Osteoblast (primary cell): ENCODE measurements around the gene AHNAK2. TPM values are rescaled to one million over a fixed set of nuclear protein-coding genes. Genes with fewer than 3 reads are reported as not detected.
"Not testable (repeated sequence)": the region's sequence is repeated elsewhere in the genome, so short reads cannot be mapped to it uniquely, and the experiment has no call there.

Experiments used
- DNase-seq: peaks from one replicate; pipeline ENCODE4 v3.0.0; 2011; ENCODE audit warnings: low spot score, mixed read lengths; ENCODE audit not compliant: insufficient read length; ENCODE audit errors: missing footprints
- H2AFZ ChIP-seq: 2 replicates; pipeline ENCODE4 v1.6.0; 2011; ENCODE audit warnings: mild to moderate bottlenecking, low read length
- H3K27ac ChIP-seq: 2 replicates; pipeline ENCODE4 v1.5.1; 2011; ENCODE audit warnings: mild to moderate bottlenecking, low read depth, low read length, moderate library complexity
- H3K27me3 ChIP-seq: 2 replicates; pipeline ENCODE4 v1.6.0; 2012; ENCODE audit warnings: mild to moderate bottlenecking, control low read depth, inconsistent platforms, low read length, moderate library complexity; ENCODE audit not compliant: insufficient read depth
- H3K36me3 ChIP-seq: 2 replicates; pipeline ENCODE4 v1.5.1; 2011; ENCODE audit warnings: mild to moderate bottlenecking, low read length, control low read depth, moderate library complexity; ENCODE audit not compliant: insufficient read depth
- H3K4me1 ChIP-seq: 2 replicates; pipeline ENCODE4 v1.5.1; 2011; ENCODE audit warnings: mild to moderate bottlenecking, low read length, control low read depth, moderate library complexity; ENCODE audit not compliant: insufficient read depth
- H3K4me2 ChIP-seq: 2 replicates; pipeline ENCODE4 v1.6.0; 2011; ENCODE audit warnings: mild to moderate bottlenecking, low read length; ENCODE audit not compliant: insufficient read depth
- H3K4me3 ChIP-seq: fragments of 200-600 bp; sonication (generic); 3 replicates; pipeline ENCODE4 v1.5.1; 2012; ENCODE audit warnings: mild to moderate bottlenecking, low read length, inconsistent platforms; ENCODE audit not compliant: insufficient read depth
- H3K79me2 ChIP-seq: 2 replicates; pipeline ENCODE4 v1.6.0; 2012; ENCODE audit warnings: mild to moderate bottlenecking, low read length, control low read depth, inconsistent platforms; ENCODE audit not compliant: insufficient read depth
- H3K9me3 ChIP-seq: 2 replicates; pipeline ENCODE4 v1.5.1; 2011; ENCODE audit warnings: low read depth, low read length, control low read depth
- H4K20me1 ChIP-seq: 2 replicates; pipeline ENCODE4 v1.6.0; 2012; ENCODE audit warnings: mild to moderate bottlenecking, low read length, control low read depth; ENCODE audit not compliant: insufficient read depth
- CTCF ChIP-seq: IDR thresholded peaks from 2 replicates; pipeline ENCODE4 v1.5.1; 2011; ENCODE audit warnings: mild to moderate bottlenecking, low read depth, low read length, moderate library complexity; ENCODE audit errors: extremely low read depth
- total RNA-seq: library from RNA; depleted of rRNA; stranded (reverse); fragments of >200 nt; gene quantifications from 2 replicates; pipeline ENCODE4 v1.2.3, GENCODE V29; 2012

The AHNAK2 gene
- total RNA-seq, 1 donor: 30.8 TPM

GRCh38 chr14:104923640-104924420 lies 54.3 kb downstream of the AHNAK2 start:
- Histone ChIP-seq H3K36me3 (no peaks in the 10 kb centered on the region), H3K4me3 (no peak overlapping the region), H4K20me1 (no peaks in the 10 kb centered on the region), H3K4me2 (no peak overlapping the region), H3K79me2 (no peaks in the 10 kb centered on the region), H3K4me1 (no peaks in the 10 kb centered on the region), H3K27ac (no peak overlapping the region), H3K27me3 (no peaks in the 10 kb centered on the region), H2AFZ (no peak overlapping the region), H3K9me3 (peaks cover 4% of the 10 kb centered on the region)
- peak; percentile 23 for DNase-seq
- no peak for TF ChIP-seq CTCF

- Histone ChIP-seq H3K27ac (no peak overlapping the region), H3K36me3 (no peaks in the 10 kb centered on the region), H2AFZ (no peak overlapping the region), H4K20me1 (no peaks in the 10 kb centered on the region), H3K27me3 (peaks cover 6% of the 10 kb centered on the region), H3K9me3 (peaks cover 4% of the 10 kb centered on the region), H3K79me2 (no peaks in the 10 kb centered on the region), H3K4me2 (no peak overlapping the region), H3K4me1 (no peaks in the 10 kb centered on the region), H3K4me3 (no peak overlapping the region)
- no peak for DNase-seq
- no peak for TF ChIP-seq CTCF
These were observed 58.2 kb downstream of the AHNAK2 start for GRCh38 chr14:104919993-104920315.

- H3K9me3 ChIP-seq, H3K79me2 ChIP-seq, DNase-seq: not testable (repeated sequence)
These were observed 58.8 kb downstream of the AHNAK2 start for GRCh38 chr14:104919152-104919992.

GRCh38 chr14:104917993-104918392 lies 60.2 kb downstream of the AHNAK2 start:
- DNase-seq: no peak

More at GRCh38 chr14:104919152-104919992, 58.8 kb downstream of the AHNAK2 start:
- not testable (repeated sequence) for H4K20me1 ChIP-seq, H3K36me3 ChIP-seq, H3K4me3 ChIP-seq, H3K27me3 ChIP-seq, H3K27ac ChIP-seq, H3K4me1 ChIP-seq, H3K4me2 ChIP-seq, H2AFZ ChIP-seq

More at GRCh38 chr14:104917993-104918392, 60.2 kb downstream of the AHNAK2 start:
- no peaks in the 10 kb centered on the region for H4K20me1 ChIP-seq
- no peak overlapping the region for H3K4me3 ChIP-seq
- no peak for TF ChIP-seq CTCF
- H3K9me3 ChIP-seq: no peaks in the 10 kb centered on the region
- no peak overlapping the region for H3K27ac ChIP-seq
- H3K79me2 ChIP-seq: no peaks in the 10 kb centered on the region
- peaks cover 17% of the 10 kb centered on the region for H3K27me3 ChIP-seq
- no peak overlapping the region for H2AFZ ChIP-seq
- no peaks in the 10 kb centered on the region for H3K36me3 ChIP-seq
- H3K4me2 ChIP-seq: no peak overlapping the region
- no peaks in the 10 kb centered on the region for H3K4me1 ChIP-seq
